HG03039 (cell line): ENCODE data around the gene DOCK6.
"Not testable (repeated sequence)": the region's sequence is repeated elsewhere in the genome, so short reads cannot be mapped to it uniquely, and the experiment has no call there.

Source experiments
- ATAC-seq: cut with Tn5 transposase; IDR thresholded peaks from one replicate; pipeline ENCODE4 v1.9.1; 2021; ENCODE audit warnings: mild to moderate bottlenecking, moderate library complexity; ENCODE audit not compliant: unreplicated experiment

DOCK6 gene

GRCh38 chr19:11198175-11198534, 64.2 kb downstream of the DOCK6 start:
- no peak for ATAC-seq

GRCh38 chr19:11197291-11198174, 64.8 kb downstream of the DOCK6 start, which contains the start of gene KANK2:
Gene KANK2 (minus strand): TSS chr19:11197545. CDS start chr19:11194511, 3,034 bp downstream.
- peak; percentile 61 for ATAC-seq

GRCh38 chr19:11196406-11197287, 65.7 kb downstream of the DOCK6 start:
- no peak for ATAC-seq

GRCh38 chr19:11195681-11196080, 66.6 kb downstream of the DOCK6 start:
- ATAC-seq: no peak

- ATAC-seq: no peak
Measured at GRCh38 chr19:11194656-11195558, 67.4 kb downstream of the DOCK6 start.

GRCh38 chr19:11194173-11194572, 68.2 kb downstream of the DOCK6 start:
- no peak for ATAC-seq

- ATAC-seq: no peak
Measured at GRCh38 chr19:11192957-11193939, 69.1 kb downstream of the DOCK6 start.

GRCh38 chr19:11191934-11192333, 70.4 kb downstream of the DOCK6 start:
- ATAC-seq: no peak

GRCh38 chr19:11191273-11191755, 71.0 kb downstream of the DOCK6 start:
- no peak for ATAC-seq

- ATAC-seq: no peak
Measured at GRCh38 chr19:11190501-11190900, 71.8 kb downstream of the DOCK6 start.

- ATAC-seq: no peak
Measured at GRCh38 chr19:11187441-11187840, 74.9 kb downstream of the DOCK6 start.

- no peak for ATAC-seq
Measured at GRCh38 chr19:11182994-11183393, 79.3 kb downstream of the DOCK6 start.

- no peak for ATAC-seq
Measured at GRCh38 chr19:11181488-11181887, 80.8 kb downstream of the DOCK6 start.

GRCh38 chr19:11180975-11181374, 81.3 kb downstream of the DOCK6 start:
- not testable (repeated sequence) for ATAC-seq

GRCh38 chr19:11180346-11180745, 82.0 kb downstream of the DOCK6 start:
- no peak for ATAC-seq

- no peak for ATAC-seq
Measured at GRCh38 chr19:11179716-11180297, 82.5 kb downstream of the DOCK6 start.

- not testable (repeated sequence) for ATAC-seq
Measured at GRCh38 chr19:11179145-11179465, 83.2 kb downstream of the DOCK6 start.

GRCh38 chr19:11177592-11177991, 84.7 kb downstream of the DOCK6 start:
- no peak for ATAC-seq
